ENCODE results near the gene ANKRD34B.

Gene ANKRD34B

GRCh38 chr5:80569086-80569960, 757 bp downstream of the ANKRD34B start:
- DNase-seq: no peak

- DNase-seq: no peak
Observed at GRCh38 chr5:80568251-80568650, 1.8 kb downstream of the ANKRD34B start.

GRCh38 chr5:80566711-80567259, 3.3 kb downstream of the ANKRD34B start:
- DNase-seq: no peak

- DNase-seq: no peak
Observed at GRCh38 chr5:80565330-80565729, 4.8 kb downstream of the ANKRD34B start.

- DNase-seq: no peak
Observed at GRCh38 chr5:80559244-80559643, 10.8 kb downstream of the ANKRD34B start.

- no peak for DNase-seq
Observed at GRCh38 chr5:80555099-80555498, 15.0 kb downstream of the ANKRD34B start.

GRCh38 chr5:80554646-80555045, 15.4 kb downstream of the ANKRD34B start:
- DNase-seq: no peak

GRCh38 chr5:80541392-80541791, 28.7 kb downstream of the ANKRD34B start:
- no peak for DNase-seq

- DNase-seq: no peak
Observed at GRCh38 chr5:80540691-80541090, 29.4 kb downstream of the ANKRD34B start.

- DNase-seq: peak; percentile 25 to 53
Observed at GRCh38 chr5:80516826-80517225, 53.3 kb downstream of the ANKRD34B start.

- no peak for DNase-seq
Observed at GRCh38 chr5:80509362-80509761, 60.7 kb downstream of the ANKRD34B start.

- DNase-seq: no peak
Observed at GRCh38 chr5:80508844-80509243, 61.2 kb downstream of the ANKRD34B start.

- DNase-seq: no peak
Observed at GRCh38 chr5:80507663-80508062, 62.4 kb downstream of the ANKRD34B start.
